ENCODE measurements around the gene CTIF.

CTIF gene

GRCh38 chr18:48899558-48900174 is 360.8 kb downstream of the CTIF start:
- DNase-seq (ENCODE audit: low read depth in 2 of 2) = no peak

DNA sequence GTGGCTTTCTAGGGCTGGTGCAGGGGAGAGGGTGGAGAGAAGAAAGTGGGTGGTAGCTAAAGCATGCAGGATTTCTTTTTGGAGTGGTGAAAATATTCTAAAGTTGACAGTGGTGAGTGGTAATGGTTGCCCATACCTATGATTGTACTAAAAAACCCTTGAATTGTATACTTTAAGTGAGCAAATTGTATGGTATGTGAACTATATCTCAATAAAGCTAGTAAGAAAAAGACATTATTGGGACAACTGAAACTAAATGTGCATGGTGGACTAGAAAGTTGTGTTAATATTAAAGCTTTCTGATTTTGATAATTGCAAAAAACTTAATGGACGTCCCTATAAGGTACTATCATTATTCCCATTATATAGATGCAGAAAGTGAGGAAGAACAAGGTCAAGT is 361.6 kb downstream of the CTIF start:
- no peak for DNase-seq (ENCODE audit: low read depth in 2 of 2)

DNA sequence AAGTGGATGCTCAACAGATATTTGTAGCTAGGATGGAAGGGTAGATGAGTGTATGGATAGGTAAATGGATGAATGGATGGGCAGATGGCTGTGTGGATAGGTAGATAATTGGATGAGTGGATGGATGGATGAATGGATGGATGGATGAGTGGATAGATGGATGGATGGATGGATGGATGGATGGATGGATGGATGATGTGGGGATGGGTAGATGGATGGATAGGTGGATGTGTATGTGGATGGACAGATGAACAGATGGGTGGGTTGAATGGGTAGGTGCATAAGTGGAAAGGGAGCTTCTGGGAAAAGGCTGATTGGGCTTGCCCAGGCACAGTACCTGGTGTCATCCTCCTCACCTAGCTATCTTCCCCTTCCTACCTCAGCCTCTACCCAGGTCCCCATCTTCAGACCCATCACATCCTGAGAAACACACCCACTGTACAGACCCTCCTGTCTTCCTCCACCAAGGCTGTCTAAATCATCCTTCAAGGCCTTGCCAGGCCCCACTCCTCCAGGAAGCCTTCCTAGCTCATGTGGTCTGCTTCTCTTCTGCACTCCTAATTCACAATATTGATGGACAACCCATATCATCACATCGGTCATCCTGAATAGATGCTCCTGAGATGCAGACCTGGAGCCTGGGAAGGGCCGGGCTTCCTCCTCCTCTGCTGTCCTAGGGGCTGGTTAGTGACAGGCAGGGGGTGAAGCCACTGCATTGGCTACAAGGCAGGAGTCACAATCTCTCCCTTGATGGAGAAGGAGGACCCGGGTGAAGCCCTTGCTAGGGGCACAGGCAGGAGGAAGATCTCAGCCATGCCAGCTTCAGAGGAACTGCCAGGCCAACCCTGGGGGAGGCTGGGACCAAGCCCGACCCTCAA is 362.6 kb downstream of the CTIF start:
- DNase-seq (ENCODE audit: low read depth in 2 of 2) = no peak

DNA sequence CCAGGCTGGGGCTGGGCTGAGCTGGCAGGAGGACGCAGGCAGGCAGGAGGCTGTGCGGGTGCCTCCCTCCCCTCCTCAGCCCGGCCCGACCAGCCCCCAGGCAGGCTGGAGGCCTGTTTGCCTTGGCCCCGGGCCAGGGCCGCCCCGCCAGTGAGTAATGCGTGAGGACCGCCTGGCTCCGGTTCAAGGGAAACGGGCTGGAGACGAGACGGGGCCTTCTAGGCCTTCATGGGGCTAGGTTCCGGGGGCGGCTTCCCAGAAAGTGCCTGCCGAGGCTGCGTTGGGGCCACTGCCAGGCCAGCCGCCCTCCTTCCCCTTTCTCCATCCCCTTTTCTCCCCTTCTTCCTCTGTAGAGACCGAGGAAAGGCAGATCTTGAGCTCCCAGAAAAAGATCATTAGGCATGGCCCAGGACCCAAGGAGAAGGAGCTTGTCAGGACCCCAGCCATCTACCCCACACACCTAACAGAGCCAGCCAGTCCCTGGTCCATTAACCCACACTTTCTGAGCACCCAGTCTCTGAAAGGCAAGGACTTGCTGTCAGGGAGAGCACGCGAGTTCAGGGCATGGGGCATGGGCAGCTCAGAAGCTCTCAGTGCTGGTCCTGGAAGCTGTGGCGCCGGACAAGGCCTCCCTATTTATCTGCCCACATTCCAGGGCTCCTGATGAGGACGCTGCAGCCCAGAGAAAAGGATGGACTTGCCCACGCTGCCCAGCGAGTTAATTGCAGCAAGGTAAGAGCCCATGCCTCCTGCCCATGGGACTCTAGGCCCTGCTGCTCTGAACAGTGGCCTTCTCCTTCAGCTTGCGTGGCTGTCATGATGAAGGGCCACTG is 363.4 kb downstream of the CTIF start:
- DNase-seq (ENCODE audit: low read depth in 2 of 2) = no peak

DNA sequence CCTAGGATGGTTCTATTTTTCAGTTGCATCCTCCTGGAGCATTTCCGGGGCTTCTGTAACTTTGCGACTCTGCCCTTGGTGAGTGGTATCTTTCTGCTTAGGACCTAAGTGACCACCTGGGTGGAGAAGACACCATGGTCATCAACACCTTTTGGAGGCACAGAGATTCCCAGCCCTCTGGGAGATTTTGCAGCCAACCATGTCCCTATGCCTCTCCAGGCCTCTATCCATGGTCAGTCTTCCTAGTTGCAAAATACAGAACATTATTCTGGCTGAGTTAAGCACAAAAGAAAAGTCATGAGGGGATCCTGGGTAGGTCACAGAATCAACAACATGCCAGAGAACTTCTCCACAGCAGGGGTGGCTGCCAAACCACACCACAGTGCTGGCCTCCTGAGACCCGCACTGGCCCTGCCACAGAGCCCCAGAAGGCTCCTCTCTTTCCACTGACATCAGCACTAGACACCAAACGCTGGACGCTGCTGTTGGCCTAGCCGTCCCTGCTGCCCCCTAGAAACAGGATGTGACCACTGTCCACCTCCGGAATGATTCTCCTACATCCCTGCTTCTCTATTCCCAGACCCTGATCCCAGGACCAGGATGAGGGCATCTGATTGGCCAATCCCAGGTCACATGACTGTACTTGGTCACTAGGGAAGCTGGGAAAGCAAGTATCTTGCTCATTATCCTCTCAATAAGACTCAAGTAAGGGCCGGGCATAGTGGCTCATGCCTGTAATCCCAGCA is 364.2 kb downstream of the CTIF start:
- DNase-seq (ENCODE audit: low read depth in 2 of 2) = no peak

DNA sequence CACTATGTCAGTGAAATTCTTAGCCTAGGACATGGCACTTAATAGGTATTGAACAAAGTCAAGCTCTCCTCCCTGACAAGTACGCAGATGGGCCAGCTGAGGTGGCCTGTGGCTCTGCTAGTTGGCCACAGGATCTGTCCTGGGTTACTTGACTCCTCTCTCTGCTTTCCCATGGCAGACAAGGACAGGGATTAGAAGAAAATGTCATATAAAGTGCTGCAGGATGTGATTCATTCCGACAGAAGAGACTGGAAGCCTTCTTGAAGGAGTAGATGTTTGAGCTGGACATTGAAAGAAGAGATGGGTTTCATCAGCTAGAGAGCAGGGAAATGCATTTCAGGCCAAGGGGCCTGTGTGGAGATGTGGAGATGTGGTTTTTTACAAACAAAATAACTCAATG is 365.3 kb downstream of the CTIF start:
- DNase-seq (ENCODE audit: low read depth in 2 of 2) = no peak

GRCh38 chr18:48904847-48905394 is 366.1 kb downstream of the CTIF start:
- no peak for DNase-seq (ENCODE audit: low read depth in 2 of 2)

DNA sequence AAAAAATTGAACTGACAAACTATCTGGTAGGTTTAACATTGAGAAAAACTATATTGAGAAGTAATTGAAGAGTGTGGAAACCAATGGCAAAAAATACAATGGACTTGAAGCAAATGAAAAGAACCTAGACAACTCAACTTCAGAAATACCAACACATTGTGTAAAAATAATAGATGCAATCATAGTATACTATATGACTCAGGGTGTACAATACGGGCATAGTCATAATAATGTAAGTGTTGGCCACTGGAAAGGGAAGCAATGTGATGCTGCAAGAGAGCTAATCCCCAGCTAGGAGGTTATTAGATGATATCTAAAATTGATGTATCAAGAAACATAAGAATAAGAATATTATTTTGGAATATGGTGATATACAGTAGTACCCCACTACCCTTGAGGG is 366.7 kb downstream of the CTIF start:
- DNase-seq (ENCODE audit: low read depth in 2 of 2) = no peak

DNA sequence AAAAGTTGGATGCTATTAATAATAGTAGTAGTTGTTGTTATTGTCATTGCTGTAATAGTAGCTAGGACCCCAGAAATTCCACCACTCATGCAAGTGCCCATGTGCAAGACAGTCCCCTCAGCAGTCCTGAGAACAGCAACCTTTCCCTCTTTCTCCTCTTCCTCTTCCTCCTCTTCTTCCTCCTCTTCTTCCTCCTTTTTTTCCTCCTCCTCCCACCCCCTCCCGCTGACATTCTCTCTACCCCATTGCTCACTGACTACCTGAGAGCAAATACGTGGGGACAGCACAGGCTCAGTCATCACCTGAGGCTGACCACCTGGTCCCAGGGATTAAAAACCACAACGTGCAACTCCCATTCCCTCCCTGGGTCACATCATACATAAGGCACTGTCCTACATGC is 370.1 kb downstream of the CTIF start:
- DNase-seq (ENCODE audit: low read depth in 2 of 2) = no peak

GRCh38 chr18:48909721-48910120 is 370.9 kb downstream of the CTIF start:
- DNase-seq (ENCODE audit: low read depth in 2 of 2) = no peak

GRCh38 chr18:48910972-48911545 is 372.2 kb downstream of the CTIF start:
- no peak for DNase-seq (ENCODE audit: low read depth in 2 of 2)
